ENCODE results near the gene COL6A1. TPM values are rescaled to one million over a fixed set of nuclear protein-coding genes. Genes with fewer than 3 reads are reported as not detected.

Gene COL6A1
- total RNA-seq, 2 experiments from 2014 or later: 8.0 to 8.5 TPM

DNA sequence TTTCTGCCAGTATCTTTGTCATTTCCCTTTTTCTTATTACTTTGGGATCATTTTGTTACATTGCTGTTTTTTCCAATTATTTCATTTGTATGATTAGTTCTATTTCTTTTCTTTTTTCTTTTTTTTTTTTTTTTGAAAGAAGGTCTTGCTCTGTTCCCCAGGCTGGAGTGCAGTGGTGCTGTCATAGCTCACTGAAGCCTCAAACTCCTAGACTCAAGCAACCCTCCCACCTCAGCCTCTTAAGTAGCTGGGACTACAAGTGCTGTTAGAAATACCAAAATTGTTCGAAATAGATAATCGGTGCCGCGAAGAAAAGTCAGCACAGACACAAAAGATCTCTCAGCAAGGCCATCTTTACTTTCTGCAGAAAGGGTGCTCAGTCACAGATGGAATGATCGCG is 26.6 kb upstream of the COL6A1 start:
- H3K27me3 ChIP-seq (ENCODE audit: control insufficient read depth in 1 of 2, insufficient read depth in 2 of 2, low read length in 2 of 2): peaks cover 5 to 6% of the 10 kb centered on the region in 2 experiments
- no peaks in the 10 kb centered on the region for H3K4me1 Mint-ChIP-seq (ENCODE audit: low read depth)
- TF ChIP-seq CTCF (IDR thresholded peaks at IDR 0.05): no peak
- no peaks in the 10 kb centered on the region for H3K4me1 ChIP-seq (ENCODE audit: insufficient read depth, low read length)
- CTCF ChIA-PET: no interaction called here
- DNase-seq (no peak), ATAC-seq (ENCODE audit: poor library complexity) (no peak)
- no peaks in the 10 kb centered on the region for H3K36me3 ChIP-seq (ENCODE audit: insufficient read depth, low read length)
- H3K9me3 Mint-ChIP-seq: no peaks in the 10 kb centered on the region
- POLR2A ChIA-PET: no interaction called here
- peaks cover 0 to 2% of the 10 kb centered on the region in 2 experiments for H3K9me3 ChIP-seq (ENCODE audit: control insufficient read depth in 1 of 2, insufficient read depth in 1 of 2, low read length in 2 of 2)
- no peak overlapping the region for H3K4me3 Mint-ChIP-seq
- H3K27ac Mint-ChIP-seq: no peak overlapping the region
- no peak overlapping the region for H3K27ac ChIP-seq (ENCODE audit: low read depth in 1 of 2, low read length in 2 of 2)
- H3K4me3 ChIP-seq (ENCODE audit: low read length): no peak overlapping the region
- H3K27me3 Mint-ChIP-seq: peaks cover 36% of the 10 kb centered on the region
- no peaks in the 10 kb centered on the region for H3K36me3 Mint-ChIP-seq (ENCODE audit: low read depth)
- intact Hi-C loops (cut with DNase I, micrococcal nuclease): no loop called here

- Histone ChIP-seq H3K4me1 (ENCODE audit: insufficient read depth, low read length) (no peaks in the 10 kb centered on the region), H3K27me3 (ENCODE audit: control insufficient read depth in 1 of 2, insufficient read depth in 2 of 2, low read length in 2 of 2) (peaks cover 3 to 6% of the 10 kb centered on the region in 2 experiments), H3K9me3 (ENCODE audit: control insufficient read depth in 1 of 2, insufficient read depth in 1 of 2, low read length in 2 of 2) (peaks cover 0 to 14% of the 10 kb centered on the region in 2 experiments), H3K4me3 (ENCODE audit: low read length) (no peak overlapping the region), H3K36me3 (ENCODE audit: insufficient read depth, low read length) (no peaks in the 10 kb centered on the region), H3K27ac (ENCODE audit: low read depth in 1 of 2, low read length in 2 of 2) (no peak overlapping the region)
- no peak overlapping the region for H3K4me3 Mint-ChIP-seq
- ATAC-seq (ENCODE audit: poor library complexity) (no peak), DNase-seq (no peak)
- POLR2A ChIA-PET: no interaction called here
- peaks cover 42% of the 10 kb centered on the region for H3K27me3 Mint-ChIP-seq
- H3K27ac Mint-ChIP-seq: no peak overlapping the region
- no peak for TF ChIP-seq CTCF (IDR thresholded peaks at IDR 0.05)
- intact Hi-C loops (cut with DNase I, micrococcal nuclease): no loop called here
- H3K9me3 Mint-ChIP-seq: peaks cover 3% of the 10 kb centered on the region
- CTCF ChIA-PET: no interaction called here
- H3K36me3 Mint-ChIP-seq (ENCODE audit: low read depth): no peaks in the 10 kb centered on the region
- H3K4me1 Mint-ChIP-seq (ENCODE audit: low read depth): no peaks in the 10 kb centered on the region
Observed at GRCh38 chr21:45957551-45957950, 24.0 kb upstream of the COL6A1 start.

- ChIA-PET POLR2A (no interaction called here), CTCF (no interaction called here)
- DNase-seq (no peak), ATAC-seq (ENCODE audit: poor library complexity) (no peak)
- peaks cover 3 to 6% of the 10 kb centered on the region in 2 experiments for H3K27me3 ChIP-seq (ENCODE audit: control insufficient read depth in 1 of 2, insufficient read depth in 2 of 2, low read length in 2 of 2)
- H3K9me3 ChIP-seq (ENCODE audit: control insufficient read depth in 1 of 2, insufficient read depth in 1 of 2, low read length in 2 of 2): peaks cover 0 to 14% of the 10 kb centered on the region in 2 experiments
- no peak overlapping the region for H3K4me3 ChIP-seq (ENCODE audit: low read length)
- Mint-ChIP-seq H3K27me3 (peaks cover 37% of the 10 kb centered on the region), H3K9me3 (peaks cover 3% of the 10 kb centered on the region), H3K4me3 (no peak overlapping the region), H3K4me1 (ENCODE audit: low read depth) (no peaks in the 10 kb centered on the region), H3K36me3 (ENCODE audit: low read depth) (no peaks in the 10 kb centered on the region), H3K27ac (no peak overlapping the region)
- TF ChIP-seq CTCF (IDR thresholded peaks at IDR 0.05): no peak
- H3K36me3 ChIP-seq (ENCODE audit: insufficient read depth, low read length): no peaks in the 10 kb centered on the region
- H3K4me1 ChIP-seq (ENCODE audit: insufficient read depth, low read length): no peaks in the 10 kb centered on the region
- intact Hi-C loops (cut with DNase I, micrococcal nuclease): no loop called here
- no peak overlapping the region for H3K27ac ChIP-seq (ENCODE audit: low read depth in 1 of 2, low read length in 2 of 2)
Observed at GRCh38 chr21:45957981-45958600, 23.5 kb upstream of the COL6A1 start.

Measured in CD4-positive, alpha-beta T cell (primary cell).